Sigmoid colon (tissue), 4 donors: Measurements from ENCODE around the gene DTNA.

Experiments used
- EP300 ChIP-seq, 4 donors: sonication (generic); formaldehyde crosslinking; IDR thresholded peaks; one replicate each; pipeline ENCODE4 v1.6.1; 2017; ENCODE audit warnings: antibody characterized with exemption in 4 of 4
- POLR2A ChIP-seq, 2 donors: fragments of 450-650 bp; IDR thresholded peaks; one replicate each; pipeline ENCODE4 v1.6.1; 2016; ENCODE audit warnings: antibody characterized with exemption in 2 of 2, mild to moderate bottlenecking in 2 of 2, moderate library complexity in 2 of 2
- POLR2AphosphoS5 ChIP-seq, 4 donors: sonication (generic); formaldehyde crosslinking; IDR thresholded peaks; one replicate each; pipeline ENCODE4 v1.6.1; 2017; ENCODE audit warnings: antibody characterized with exemption in 4 of 4
- TF ChIP-seq, protein P1 (sequence below), 4 experiments: fragments of 450-650 bp in 3 of 4; fragments of 200-600 bp in 1 of 4; IDR thresholded peaks; one replicate each; pipeline ENCODE4 v1.5.1; 2016 to 2019; ENCODE audit warnings: antibody characterized with exemption in 4 of 4, mild to moderate bottlenecking in 3 of 4, moderate library complexity in 2 of 4

DNA sequence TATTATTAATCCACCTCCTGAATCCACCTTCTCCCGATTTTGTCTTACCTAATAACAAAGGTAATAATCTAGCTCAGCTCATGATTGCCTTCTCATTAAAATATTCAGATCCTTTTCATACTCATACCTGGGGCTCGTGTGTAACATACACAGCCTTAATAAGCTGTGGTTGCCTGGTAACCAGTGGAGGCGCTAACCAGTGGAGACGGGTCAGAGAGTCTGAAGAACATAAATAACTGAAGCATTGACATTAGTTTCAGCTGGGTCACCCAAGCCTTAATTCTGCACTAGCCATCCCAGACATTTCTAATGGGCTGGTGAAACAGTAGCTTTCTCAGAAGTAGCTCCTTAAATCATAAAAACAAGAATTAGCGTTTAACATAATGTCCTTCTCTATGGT, 14.8 kb upstream of the DTNA start:
- TF ChIP-seq, protein P1, sequence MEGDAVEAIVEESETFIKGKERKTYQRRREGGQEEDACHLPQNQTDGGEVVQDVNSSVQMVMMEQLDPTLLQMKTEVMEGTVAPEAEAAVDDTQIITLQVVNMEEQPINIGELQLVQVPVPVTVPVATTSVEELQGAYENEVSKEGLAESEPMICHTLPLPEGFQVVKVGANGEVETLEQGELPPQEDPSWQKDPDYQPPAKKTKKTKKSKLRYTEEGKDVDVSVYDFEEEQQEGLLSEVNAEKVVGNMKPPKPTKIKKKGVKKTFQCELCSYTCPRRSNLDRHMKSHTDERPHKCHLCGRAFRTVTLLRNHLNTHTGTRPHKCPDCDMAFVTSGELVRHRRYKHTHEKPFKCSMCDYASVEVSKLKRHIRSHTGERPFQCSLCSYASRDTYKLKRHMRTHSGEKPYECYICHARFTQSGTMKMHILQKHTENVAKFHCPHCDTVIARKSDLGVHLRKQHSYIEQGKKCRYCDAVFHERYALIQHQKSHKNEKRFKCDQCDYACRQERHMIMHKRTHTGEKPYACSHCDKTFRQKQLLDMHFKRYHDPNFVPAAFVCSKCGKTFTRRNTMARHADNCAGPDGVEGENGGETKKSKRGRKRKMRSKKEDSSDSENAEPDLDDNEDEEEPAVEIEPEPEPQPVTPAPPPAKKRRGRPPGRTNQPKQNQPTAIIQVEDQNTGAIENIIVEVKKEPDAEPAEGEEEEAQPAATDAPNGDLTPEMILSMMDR (IDR thresholded peaks at IDR 0.05), result no peak
- no peak for TF ChIP-seq POLR2A (IDR thresholded peaks at IDR 0.05)
- no peak for TF ChIP-seq POLR2AphosphoS5 (IDR thresholded peaks at IDR 0.05)
- no peak for TF ChIP-seq EP300 (IDR thresholded peaks at IDR 0.05)
